ENCODE results near the gene SLC2A14.
"Not testable (repeated sequence)": the region's sequence is repeated elsewhere in the genome, so short reads cannot be mapped to it uniquely, and the experiment has no call there.

SLC2A14 gene

DNA sequence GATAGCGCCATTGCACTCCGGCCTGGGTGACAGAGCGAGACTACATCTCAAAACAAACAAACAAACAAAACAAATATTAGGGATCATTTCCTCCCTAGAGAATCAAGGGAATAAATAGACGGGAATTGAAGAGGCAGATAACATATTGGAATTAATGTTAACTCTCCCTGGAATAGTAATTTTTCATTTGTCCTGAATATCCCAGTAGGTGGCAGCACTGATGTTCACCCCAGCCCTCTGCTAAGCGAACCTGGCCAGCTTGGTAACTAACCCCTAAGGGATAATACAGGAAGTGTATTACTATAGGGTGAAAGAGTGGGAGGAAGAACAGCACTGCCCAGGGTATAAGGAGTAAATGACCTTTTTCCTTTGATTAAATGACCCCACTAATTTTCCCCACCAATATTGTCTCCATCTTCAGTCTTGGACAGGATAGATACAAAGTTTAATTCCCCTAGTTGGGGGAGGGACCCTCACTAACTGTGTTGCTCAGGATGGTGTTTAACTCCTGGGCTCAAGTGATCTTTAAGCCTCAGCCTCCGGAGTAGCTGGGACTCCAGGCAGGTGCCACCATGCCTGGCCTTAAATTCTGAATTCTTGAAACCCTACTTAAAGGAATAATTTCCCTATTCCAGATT lies 40.5 kb downstream of the SLC2A14 start:
- peak; percentile 34 for DNase-seq

DNA sequence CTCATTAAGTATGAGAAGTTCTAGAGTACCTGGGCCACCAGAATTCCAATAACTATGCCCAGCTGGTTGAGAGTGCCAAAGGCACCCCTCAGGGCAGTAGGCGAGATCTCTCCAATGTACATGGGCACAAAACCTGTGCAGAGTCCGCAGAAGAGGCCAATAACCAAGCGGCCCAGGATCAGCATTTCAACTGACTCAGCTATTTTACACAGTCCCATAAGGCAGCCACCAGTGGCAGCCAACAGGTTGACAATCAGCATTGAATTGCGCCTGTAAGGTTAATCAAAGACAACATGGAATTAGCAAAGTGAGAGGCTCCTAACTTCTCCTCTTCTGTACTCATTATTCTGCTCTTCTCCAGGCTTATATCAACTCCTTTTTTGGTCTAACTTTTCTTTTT lies 43.0 kb downstream of the SLC2A14 start:
- DNase-seq, result not testable (repeated sequence)

DNA sequence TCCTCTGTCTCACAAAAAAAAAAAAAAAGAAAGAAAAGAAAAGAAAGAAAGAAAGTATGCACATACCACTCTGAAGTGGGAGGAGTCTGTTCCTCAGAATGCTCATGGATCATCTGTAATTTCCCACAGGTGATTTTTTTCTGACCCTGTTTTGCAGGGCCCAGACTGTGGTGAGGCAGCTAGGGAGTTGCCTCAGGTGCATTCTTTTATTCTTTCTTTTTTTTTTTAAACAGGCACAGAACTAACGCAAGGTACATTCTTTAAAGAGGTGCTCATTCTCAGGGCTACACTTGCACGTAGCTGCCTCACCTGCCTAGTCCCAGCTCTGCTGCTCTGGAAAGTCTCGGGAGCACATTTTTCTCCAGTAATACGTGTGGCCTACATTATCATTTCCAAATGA lies 47.0 kb downstream of the SLC2A14 start:
- not testable (repeated sequence) for DNase-seq

DNA sequence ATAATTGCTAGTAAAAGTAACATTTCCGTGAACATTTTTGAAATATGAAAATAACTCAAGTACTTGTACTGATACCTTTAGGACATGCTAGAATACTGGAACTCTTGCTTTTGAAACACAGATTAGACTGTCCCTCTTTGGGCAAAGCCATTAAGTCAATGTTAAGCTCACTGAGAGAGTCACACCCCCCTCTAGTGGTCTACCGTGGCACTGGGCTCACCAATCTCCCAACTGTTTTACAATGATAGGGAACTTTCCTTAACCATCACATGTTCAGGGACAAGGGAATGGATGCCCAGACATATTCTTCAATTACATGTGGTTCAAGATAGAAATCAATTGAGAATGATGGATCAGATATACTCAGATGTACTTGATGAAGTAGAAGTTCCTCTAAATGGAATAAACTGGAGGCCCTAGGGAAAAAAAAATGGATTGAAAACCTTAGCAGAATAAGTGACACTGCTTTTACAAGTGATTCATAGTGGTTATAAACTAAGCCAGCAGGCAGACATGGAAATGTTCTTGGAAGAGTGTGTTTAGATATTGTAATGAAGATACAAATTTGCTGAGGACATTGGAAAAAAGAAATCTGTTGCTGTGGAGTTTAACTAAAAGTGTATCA lies 65.7 kb downstream of the SLC2A14 start:
- DNase-seq, result peak; percentile 36

DNA sequence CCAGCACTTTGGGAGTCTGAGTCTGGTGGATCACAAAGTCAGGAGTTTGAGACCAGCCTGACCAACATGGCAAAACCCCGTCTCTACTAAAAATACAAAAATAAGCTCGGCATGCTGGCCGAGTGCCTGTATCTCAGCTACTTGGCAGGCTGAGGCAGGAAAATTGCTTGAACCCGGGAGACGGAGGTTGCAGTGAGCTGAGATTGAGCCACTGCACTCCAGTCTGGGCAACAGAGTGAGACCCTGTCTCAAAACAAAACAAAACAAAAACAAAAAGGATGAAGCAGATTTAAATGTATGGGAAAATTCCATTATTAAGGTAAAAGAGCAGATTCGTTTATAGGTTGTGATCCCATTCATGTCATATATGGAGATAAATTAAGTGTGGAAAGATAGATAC lies 66.4 kb downstream of the SLC2A14 start:
- not testable (repeated sequence) for DNase-seq

DNA sequence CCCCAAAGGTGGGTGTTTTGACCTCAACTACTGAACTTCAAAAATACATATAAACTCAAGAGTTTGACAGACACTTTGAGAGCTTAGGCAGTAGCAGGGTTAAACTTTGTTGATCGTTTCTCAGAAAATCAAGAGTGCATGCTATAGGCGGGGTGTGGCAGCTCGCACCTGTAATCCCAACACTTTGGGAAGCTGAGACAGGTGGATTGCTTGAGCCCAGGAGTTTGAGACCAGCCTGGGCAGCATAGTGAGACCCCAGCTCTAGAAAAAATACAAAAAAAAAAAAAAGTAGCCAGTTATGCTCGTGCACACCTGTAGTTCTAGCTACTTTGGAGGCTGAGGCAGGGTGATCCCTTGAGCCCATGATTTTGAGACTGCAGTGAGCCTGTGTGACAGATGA lies 71.3 kb downstream of the SLC2A14 start:
- DNase-seq, result no peak

DNA sequence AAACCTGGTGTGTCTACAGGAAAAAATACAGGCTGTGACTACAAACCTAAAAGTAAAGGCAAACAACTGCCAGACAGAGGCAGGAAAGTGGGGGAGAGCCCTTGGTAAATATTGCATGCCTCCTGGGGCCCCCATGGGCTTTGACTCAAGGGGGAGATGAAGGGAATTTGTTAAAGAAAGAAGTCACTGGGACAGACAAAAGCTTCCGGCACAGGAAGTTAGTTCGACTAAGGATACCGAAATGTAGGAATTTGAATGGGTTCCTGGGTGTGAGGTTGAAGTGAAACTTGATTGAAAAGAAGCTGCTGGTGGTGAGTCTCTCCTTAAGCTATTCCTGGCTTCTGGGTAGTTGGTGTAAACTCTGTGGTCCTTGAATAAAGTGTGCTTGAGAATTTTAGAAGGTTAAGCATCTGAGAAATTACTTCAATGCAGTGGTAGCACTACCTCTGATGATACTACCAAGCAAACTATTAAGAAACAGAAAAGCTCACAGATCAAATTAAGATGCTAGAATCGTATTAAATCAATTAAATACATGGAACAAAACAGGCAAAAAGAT lies 73.9 kb downstream of the SLC2A14 start:
- DNase-seq, result not testable (repeated sequence)

DNA sequence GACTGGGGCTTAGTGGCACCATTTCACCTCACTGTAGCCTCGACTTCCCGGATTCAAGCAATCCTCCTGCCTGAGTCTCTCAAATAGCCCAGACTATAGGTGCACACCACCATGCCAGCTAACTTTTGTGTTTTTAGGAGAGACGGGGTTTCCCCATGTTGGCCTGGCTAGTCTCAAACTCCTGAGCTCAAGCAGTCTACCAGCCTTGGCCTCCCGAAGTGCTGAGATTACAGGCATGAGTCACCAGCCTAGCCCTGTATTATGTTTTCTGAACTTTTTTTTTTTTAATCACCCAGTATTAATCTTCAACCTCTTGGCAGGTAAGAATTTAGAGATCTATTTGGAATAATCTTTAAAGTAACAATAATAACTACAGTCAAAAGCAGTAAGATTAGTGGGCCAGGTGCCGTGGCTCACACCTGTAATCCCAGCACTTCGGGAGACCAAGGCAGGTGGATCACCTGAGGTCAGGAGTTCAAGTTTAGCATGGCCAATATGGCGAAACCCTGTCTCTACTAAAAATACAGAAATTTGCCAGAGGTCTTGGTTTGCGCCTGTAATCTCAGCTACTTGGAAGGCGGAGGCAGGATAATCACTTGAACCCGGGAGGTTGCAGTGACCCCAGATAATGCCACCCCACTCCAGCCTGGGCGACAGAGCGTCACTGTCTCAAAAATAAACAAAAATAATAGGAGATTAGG lies 74.9 kb downstream of the SLC2A14 start:
- no peak for DNase-seq

DNA sequence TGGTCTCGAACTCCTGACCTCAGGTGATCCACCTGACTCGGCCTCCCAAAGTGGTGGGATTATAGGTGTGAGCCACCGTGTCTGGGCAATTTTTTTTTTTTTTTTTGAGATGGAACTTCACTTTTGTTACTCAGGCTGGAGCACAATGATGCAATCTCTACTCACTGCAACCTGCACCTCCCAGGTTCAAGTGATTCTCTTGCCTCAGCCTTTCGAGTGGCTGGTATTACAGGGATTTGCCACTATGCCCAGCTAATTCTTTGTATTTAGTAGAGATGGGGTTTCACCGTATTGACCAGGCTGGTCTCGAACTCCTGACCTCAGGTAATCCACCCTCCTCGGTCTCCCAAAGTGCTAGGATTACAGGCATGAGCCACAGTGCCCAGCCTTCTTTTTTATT lies 75.4 kb downstream of the SLC2A14 start:
- not testable (repeated sequence) for DNase-seq

DNA sequence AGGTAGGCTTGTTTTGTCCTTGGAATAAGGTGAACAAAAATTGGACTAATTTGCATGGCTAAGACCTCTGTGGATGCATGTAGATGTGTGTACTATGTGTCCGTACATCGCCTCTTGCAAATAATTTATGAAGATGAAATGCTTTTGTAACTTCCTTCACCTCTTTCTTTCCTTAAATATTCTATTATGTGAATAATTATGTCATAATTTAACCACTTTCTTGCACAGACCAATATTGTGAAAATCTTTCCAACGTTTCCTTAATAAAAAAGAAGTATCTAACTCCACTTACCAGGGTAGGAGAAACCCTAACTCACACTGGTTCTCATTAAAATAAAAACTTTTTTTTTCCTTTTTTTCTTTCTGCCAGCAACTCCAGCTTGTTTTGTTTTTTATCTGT lies 79.5 kb downstream of the SLC2A14 start:
- DNase-seq, result no peak

DNA sequence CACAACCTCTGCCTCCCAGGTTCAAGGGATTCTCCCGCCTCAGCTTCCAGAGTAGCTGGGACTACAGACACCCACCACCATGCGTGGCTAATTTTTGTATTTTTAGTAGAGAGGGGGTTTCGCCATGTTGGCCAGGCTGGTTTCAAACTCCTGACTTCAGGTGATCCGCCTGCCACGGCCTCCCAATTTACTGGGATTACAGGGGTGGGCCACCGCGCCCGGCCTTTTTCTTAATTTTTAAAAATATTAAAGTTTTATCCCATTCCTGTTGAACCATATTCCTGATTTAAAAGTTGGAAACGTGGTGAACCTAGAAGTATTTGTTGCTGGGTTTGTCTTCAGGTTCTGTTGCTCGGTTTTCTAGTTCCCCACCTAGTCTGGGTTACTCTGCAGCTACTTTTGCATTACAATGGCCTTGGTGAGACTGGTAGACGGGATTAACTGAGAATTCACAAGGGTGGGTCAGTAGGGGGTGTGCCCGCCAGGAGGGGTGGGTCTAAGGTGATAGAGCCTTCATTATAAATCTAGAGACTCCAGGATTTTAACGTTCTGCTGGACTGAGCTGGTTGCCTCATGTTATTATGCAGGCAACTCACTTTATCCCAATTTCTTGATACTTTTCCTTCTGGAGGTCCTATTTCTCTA lies 83.7 kb downstream of the SLC2A14 start, which contains the start of gene NANOG:
NANOG (plus strand) TSS at position 519 of the 645 bp plus-strand sequence. CDS start 213 bp downstream, outside the sequence.
- not testable (repeated sequence) for DNase-seq

DNA sequence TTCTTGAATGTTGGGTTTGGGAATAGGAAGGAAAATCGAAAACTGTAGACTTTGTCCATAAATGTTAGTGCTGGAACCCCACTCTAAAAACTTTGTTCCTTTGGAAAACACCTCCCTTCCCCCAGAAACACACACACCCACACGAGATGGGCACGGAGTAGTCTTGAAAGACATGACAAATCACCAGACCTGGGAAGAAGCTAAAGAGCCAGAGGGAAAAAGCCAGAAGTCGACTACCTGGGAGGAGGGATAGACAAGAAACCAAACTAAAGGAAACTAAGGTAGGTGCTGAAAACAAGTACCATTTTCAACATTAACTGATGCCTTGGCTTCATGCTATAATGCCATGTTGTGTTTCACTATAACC lies 84.4 kb downstream of the SLC2A14 start:
- DNase-seq, result no peak

DNA sequence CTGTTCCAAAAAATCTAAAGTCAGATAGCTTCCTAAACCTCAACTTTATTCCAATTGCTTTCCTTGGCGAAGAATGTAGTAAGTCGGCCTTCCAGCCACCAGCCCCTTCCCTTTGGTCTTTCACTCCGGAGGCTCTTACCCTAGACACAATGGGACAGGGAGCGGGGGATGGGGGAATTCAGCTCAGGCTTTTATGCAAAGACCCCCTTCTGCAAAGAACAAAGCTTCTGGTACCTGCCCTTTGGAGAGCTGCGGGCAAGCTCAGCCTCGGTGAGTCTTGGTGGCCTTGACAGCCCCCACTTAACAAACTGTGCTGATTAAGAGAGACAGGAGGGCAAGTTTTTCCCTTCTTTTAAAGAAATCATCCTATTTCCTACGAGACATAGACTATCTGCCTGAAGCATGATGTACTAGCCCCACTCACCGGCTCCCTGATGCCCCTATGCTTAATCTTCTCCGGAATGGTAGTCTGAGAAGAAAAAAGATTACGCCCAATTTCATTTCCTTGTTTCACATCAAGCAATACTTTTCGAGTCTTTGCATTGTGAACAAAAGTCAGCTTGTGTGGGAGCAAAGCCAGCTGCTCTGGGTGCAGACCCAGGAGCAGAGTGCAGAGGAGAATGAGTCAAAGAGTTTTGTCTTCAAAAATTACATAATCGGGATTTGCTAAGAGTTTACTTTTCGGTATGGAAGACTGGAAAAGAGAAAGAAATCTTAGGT lies 85.0 kb downstream of the SLC2A14 start:
- DNase-seq, result no peak

DNA sequence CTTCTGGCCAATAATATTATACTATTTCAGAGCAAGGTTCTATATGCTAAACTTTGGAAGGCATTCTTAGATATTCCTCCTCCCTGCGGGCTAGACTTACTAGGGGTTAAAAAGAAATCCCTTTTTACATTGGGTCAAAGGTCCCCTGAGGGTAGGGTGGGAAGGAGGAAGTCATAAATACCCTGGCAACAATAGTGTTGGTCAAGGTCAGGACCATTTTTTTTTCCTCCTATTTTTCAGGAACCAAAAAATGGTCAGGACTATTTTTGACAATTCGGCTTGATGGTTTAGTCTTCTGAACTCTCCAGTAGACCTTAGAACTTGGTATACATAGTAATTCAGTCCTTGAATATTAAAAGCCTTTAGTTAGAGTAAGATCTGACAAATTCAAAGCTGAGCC lies 88.0 kb downstream of the SLC2A14 start:
- DNase-seq, result no peak

DNA sequence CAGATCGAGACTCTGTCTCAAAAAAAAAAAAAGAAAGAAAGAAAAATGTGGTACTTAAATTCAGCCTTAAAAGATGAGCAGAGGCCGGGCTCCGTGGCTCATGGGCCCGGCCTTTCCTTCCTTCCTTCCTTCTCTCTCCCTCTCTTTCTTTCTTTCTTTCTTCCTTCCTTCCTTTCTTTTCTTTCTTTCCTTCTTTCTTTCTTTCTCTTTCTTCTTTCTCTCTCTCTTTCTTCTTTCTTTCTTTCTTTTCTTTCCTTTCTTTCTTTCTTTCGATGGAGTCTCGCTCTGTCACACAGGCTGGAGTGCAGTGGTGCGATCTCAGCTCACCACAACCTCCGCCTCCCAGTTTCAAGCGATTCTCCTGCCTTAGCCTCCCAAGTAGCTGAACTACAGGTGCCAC lies 89.3 kb downstream of the SLC2A14 start:
- not testable (repeated sequence) for DNase-seq

DNA sequence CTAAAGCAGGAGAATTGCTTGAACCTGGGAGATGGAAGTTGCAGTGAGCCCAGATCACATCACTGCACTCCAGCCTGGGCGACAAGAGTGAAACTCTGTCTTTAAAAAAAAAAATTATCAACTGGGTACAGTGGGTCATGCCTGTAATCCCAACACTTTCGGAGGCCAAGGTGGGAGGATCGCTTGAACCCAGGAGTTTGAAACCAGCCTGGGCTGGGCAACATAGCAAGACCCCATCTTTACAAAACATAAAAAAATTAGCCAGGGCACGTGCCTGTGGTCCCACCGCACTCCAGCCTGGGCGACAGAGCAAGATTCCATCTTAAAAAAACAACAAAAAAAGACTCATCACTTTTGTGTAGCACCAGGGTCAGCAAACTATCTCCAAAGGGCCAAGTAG lies 90.7 kb downstream of the SLC2A14 start:
- DNase-seq, result no peak

DNA sequence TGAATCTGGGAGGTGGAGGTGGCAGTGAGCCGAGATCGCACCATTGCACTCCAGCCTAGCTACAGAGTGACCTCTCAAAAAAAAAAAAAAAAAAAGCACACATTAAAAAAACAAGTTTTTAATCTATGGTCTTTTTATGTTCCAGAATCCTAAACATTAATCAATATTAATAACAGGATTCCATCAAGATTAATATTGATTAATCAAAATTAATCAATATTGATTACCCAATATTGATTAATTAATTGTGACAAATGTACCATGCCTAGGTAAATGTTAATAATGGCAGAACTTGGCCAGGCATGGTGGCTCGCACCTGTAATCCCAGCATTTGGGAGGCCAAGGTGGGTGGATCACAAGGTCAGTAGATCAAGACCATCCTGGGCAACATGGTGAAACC lies 91.4 kb downstream of the SLC2A14 start:
- no peak for DNase-seq

DNA sequence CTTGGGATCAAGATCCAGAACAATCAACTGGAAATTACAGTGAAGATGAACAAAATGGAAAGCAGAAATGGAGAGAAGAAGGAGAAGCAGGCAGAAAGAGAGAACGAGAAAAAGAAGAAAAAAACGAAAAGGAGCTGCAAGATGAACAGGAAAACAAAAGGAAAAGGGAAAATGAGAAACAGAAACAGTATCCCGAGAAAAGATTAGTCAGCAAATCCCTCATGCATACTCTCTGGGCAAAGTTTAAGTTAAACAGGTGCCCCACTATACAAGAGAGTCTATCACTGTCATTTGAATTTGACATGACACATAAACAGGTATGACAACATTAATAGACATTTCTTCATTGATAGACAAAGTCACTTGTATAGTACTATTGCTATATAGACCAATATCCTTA lies 102.7 kb downstream of the SLC2A14 start:
- DNase-seq, result no peak
